Activated CD8-positive, alpha-beta memory T cell treated with anti-CD3 and anti-CD28 coated beads, Interleukin-2, amount 50 U/mL, for 1 hour (primary cell): ENCODE results near the gene ZNF678.

Experiments
- DNase-seq: peaks from one replicate; pipeline ENCODE4 v3.0.0-alpha.2; 2020; ENCODE audit errors: extremely low read depth

ZNF678 gene

DNA sequence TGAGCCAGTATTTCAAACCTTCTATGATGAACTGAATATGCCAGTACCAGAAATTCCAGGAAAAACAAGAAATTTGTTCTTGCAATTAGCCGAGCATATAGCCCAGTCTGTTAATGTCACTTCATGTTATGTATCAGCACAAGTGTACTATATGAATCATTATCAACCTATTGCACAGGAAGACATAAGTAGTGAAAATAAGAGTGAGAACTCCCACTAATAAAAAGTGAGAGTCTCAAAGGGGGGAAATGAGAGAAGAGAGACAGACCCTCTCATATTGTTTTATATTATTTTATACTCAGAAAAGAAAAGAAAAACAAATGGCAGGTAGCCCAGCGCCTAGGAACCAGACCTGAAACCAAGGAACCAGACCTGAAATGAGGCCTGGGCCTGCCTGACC, 155.6 kb downstream of the ZNF678 start:
- no peak for DNase-seq

DNA sequence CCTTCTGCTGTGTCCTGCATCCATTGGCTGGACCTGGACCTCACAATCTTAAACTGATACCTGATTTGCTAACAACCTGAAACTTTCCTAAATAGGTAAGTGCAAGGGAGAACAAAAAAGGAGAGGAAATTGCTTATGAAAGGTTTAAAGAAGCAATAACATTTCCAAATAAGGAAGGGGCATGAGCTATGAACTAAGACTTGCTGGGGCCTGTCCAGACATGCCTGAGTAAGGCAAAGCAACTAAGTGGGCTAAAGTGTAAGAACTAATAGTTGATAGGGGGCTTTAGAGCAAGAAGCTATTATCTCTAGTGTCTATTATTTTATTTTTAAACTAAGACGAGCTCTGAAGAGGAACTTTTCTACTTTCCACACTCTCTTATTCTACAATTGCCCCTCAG, 160.1 kb downstream of the ZNF678 start:
- DNase-seq = no peak

DNA sequence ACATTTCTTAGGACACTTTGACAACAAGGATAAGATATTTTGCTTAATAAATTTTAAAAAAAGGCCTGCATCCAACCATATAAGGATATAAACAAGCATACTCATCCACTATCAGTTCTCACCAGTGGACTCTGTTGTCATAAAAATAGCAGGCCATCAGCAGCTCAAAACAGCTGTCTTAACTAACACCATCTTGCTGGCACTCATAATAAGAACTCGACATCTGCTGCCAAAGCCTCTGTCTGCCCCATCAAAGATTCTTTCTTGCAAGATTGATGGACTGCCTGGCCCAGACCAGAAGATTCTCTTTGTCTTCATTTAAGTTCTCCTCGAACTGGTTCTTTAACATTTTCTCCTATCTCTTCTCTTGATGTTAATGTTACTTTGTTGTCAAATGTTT, 161.7 kb downstream of the ZNF678 start:
- DNase-seq = no peak

DNA sequence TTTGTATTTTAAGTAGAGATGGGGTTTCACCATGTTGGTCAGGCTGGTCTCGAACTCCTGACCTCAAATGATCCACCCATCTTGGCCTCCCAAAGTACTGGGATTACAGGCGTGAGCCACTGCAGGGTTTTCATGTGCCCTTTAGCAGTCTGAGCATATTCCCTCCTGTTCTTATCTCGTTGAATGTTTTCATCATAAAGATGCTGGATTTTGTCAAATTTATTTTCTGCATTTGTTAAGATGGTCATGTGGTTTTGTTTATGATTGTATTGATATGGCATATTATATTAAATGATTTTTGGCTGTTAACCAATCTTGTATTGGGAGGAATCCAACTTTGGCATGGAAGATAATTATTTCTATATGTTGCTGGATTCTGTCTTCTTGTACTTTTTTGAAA, 163.0 kb downstream of the ZNF678 start:
- DNase-seq = no peak
